PFSK-1 (cell line): ENCODE measurements around the gene SLC35A2.

Experiments used
- FOXP2 ChIP-seq: optimal IDR thresholded peaks from 2 replicates; pipeline ENCODE3; 2011; ENCODE audit warnings: borderline replicate concordance, control low read depth, inconsistent platforms; ENCODE audit not compliant: insufficient read depth; ENCODE audit errors: extremely low read length, extremely low read depth
- POLR2AphosphoS5 ChIP-seq: IDR thresholded peaks from 2 replicates; pipeline ENCODE4 v1.6.1; 2012; ENCODE audit warnings: low read depth, mild to moderate bottlenecking, control low read depth, low read length, moderate library complexity
- REST ChIP-seq, 2 experiments: IDR thresholded peaks; 2 replicates each; pipeline versions ENCODE4 v1.6.1 to v1.8.0; 2011 to 2012; ENCODE audit warnings: low read depth in 2 of 2, low read length in 2 of 2, control low read depth in 1 of 2, inconsistent platforms in 1 of 2, mild to moderate bottlenecking in 1 of 2, moderate library complexity in 1 of 2; ENCODE audit not compliant: insufficient read depth in 1 of 2
- SIN3A ChIP-seq: IDR thresholded peaks from 2 replicates; pipeline ENCODE4 v1.6.1; 2012; ENCODE audit warnings: mild to moderate bottlenecking, low read length, moderate library complexity, borderline replicate concordance; ENCODE audit not compliant: insufficient read depth
- TAF1 ChIP-seq: IDR thresholded peaks from 2 replicates; pipeline ENCODE4 v1.6.1; 2012; ENCODE audit warnings: low read length, control low read depth, borderline replicate concordance; ENCODE audit not compliant: insufficient read depth

GRCh38 chrX:48936429-48937053 lies 25.1 kb upstream of the SLC35A2 start:
- TF ChIP-seq TAF1 (no peak), POLR2AphosphoS5 (no peak), REST (IDR thresholded peaks at IDR 0.05; ENCODE audit: insufficient read depth in 1 of 2, low read depth in 2 of 2, low read length in 2 of 2) (no peak), SIN3A (no peak), FOXP2 (no peak)
